ENCODE results near the gene LASP1NB.
"Not testable (repeated sequence)": the region's sequence is repeated elsewhere in the genome, so short reads cannot be mapped to it uniquely, and the experiment has no call there.

Gene LASP1NB

GRCh38 chr17:38918129-38918913, 7.1 kb upstream of the LASP1NB start:
- DNase-seq (ENCODE audit: low read depth): no peak

- no peak for DNase-seq (ENCODE audit: low read depth)
Observed at GRCh38 chr17:38918916-38919315, 6.5 kb upstream of the LASP1NB start.

- DNase-seq (ENCODE audit: low read depth): no peak
Observed at GRCh38 chr17:38919316-38920078, 5.9 kb upstream of the LASP1NB start.

- no peak for DNase-seq (ENCODE audit: low read depth)
Observed at GRCh38 chr17:38920374-38921291, 4.8 kb upstream of the LASP1NB start.

- no peak for DNase-seq (ENCODE audit: low read depth)
Observed at GRCh38 chr17:38921756-38922411, 3.5 kb upstream of the LASP1NB start.

- peak; percentile 62 for DNase-seq (ENCODE audit: low read depth)
Observed at GRCh38 chr17:38922538-38923297, 2.7 kb upstream of the LASP1NB start.

GRCh38 chr17:38926293-38927070, 1.1 kb downstream of the LASP1NB start:
- DNase-seq (ENCODE audit: low read depth): no peak

- DNase-seq (ENCODE audit: low read depth): not testable (repeated sequence)
Observed at GRCh38 chr17:38930782-38931181, 5.4 kb downstream of the LASP1NB start.

GRCh38 chr17:38933962-38934361, 8.5 kb downstream of the LASP1NB start:
- DNase-seq (ENCODE audit: low read depth): not testable (repeated sequence)

- no peak for DNase-seq (ENCODE audit: low read depth)
Observed at GRCh38 chr17:38939987-38940386, 14.6 kb downstream of the LASP1NB start.

- no peak for DNase-seq (ENCODE audit: low read depth)
Observed at GRCh38 chr17:38940404-38940803, 15.0 kb downstream of the LASP1NB start.

GRCh38 chr17:38942696-38943334, 17.4 kb downstream of the LASP1NB start:
- no peak for DNase-seq (ENCODE audit: low read depth)

GRCh38 chr17:38943607-38944006, 18.2 kb downstream of the LASP1NB start:
- DNase-seq (ENCODE audit: low read depth): no peak

- DNase-seq (ENCODE audit: low read depth): no peak
Observed at GRCh38 chr17:38947189-38947588, 21.8 kb downstream of the LASP1NB start.

GRCh38 chr17:38953800-38954199, 28.4 kb downstream of the LASP1NB start:
- not testable (repeated sequence) for DNase-seq (ENCODE audit: low read depth)

GRCh38 chr17:38958326-38958725, 32.9 kb downstream of the LASP1NB start:
- DNase-seq (ENCODE audit: low read depth): peak; percentile 32

GRCh38 chr17:38958756-38959155, 33.3 kb downstream of the LASP1NB start:
- DNase-seq (ENCODE audit: low read depth): peak; percentile 37

GRCh38 chr17:38959508-38959907, 34.1 kb downstream of the LASP1NB start:
- DNase-seq (ENCODE audit: low read depth): no peak

GRCh38 chr17:38960402-38960801, 35.0 kb downstream of the LASP1NB start:
- DNase-seq (ENCODE audit: low read depth): no peak

GRCh38 chr17:38961413-38961812, 36.0 kb downstream of the LASP1NB start:
- DNase-seq (ENCODE audit: low read depth): no peak

Data from ELR (cell line).